Transverse colon (tissue), 4 donors: ENCODE results near the gene MAP3K14. TPM values are rescaled to one million over a fixed set of nuclear protein-coding genes. Genes with fewer than 3 reads are reported as not detected.

Experiments used
- DNase-seq: peaks from one replicate; pipeline ENCODE4 v3.0.0-alpha.2; 2019
- H3K27ac ChIP-seq, 4 donors: fragments of 200-600 bp; sonication (generic); 2 replicates each; pipeline ENCODE4 v1.5.1; 2016 to 2018; ENCODE audit warnings: inconsistent platforms in 4 of 4
- H3K27me3 ChIP-seq: fragments of 200-600 bp; sonication (generic); 2 replicates; pipeline ENCODE4 v1.5.1; 2017; ENCODE audit warnings: inconsistent platforms
- H3K36me3 ChIP-seq, 4 donors: fragments of 200-600 bp; sonication (generic); 2 replicates each; pipeline ENCODE4 v1.5.1; 2017 to 2019; ENCODE audit warnings: inconsistent platforms in 4 of 4
- H3K4me1 ChIP-seq, 4 donors: fragments of 200-600 bp; sonication (generic); 2 replicates each; pipeline ENCODE4 v1.5.1; 2017 to 2020; ENCODE audit warnings: inconsistent platforms in 4 of 4
- H3K4me3 ChIP-seq, 4 donors: fragments of 200-600 bp; sonication (generic); 1 replicate in 1 of 4; 2 replicates in 3 of 4; pipeline versions ENCODE4 v1.5.1 to v1.6.1; 2017 to 2019; ENCODE audit warnings: inconsistent platforms in 4 of 4
- H3K9me3 ChIP-seq, 2 donors: fragments of 200-600 bp; sonication (generic); 2 replicates each; pipeline ENCODE4 v1.5.1; 2017 to 2019; ENCODE audit warnings: inconsistent platforms in 2 of 2
- CTCF ChIP-seq, 5 experiments: fragments of 200-600 bp in 3 of 5; fragments of 450-650 bp in 2 of 5; sonication (generic) in 3 of 5; IDR thresholded peaks; 1 replicate in 2 of 5; 2 replicates in 3 of 5; pipeline ENCODE4 v1.5.1; 2016 to 2017; ENCODE audit warnings: antibody characterized with exemption in 5 of 5, inconsistent platforms in 3 of 5, mild to moderate bottlenecking in 2 of 5, moderate library complexity in 1 of 5
- POLR2A ChIP-seq: fragments of 450-650 bp; IDR thresholded peaks from one replicate; pipeline ENCODE4 v1.6.1; 2016; ENCODE audit warnings: antibody characterized with exemption, mild to moderate bottlenecking, moderate library complexity
- WGBS, 2 donors: methylation state at CpG; one replicate each; pipeline ENCODE4 v1.1.5; 2018; ENCODE audit warnings: low coverage in 1 of 2; 5-methylcytosine and 5-hydroxymethylcytosine counted together
- in situ Hi-C, 4 donors: fragments of 200-750 bp; cut with MboI; loops; one replicate each; pipeline versions ENCODE4 v1.15.0 to v1.15.1; 2017; ENCODE audit warnings: low sequenced_read_pairs in 3 of 4, low pct_ligation_motif_present in 1 of 4, low pct_unique_long_range_greater_than_20kb in 1 of 4
- intact Hi-C: fragments of 100-400 bp; cut with DNase I; formaldehyde crosslinking; loops from one replicate; pipeline ENCODE4 v1.15.1; 2023; ENCODE audit warnings: low total_unique reads
- total RNA-seq, 4 donors: library from RNA; depleted of rRNA; stranded (reverse); fragments of >200 nt; gene quantifications; one replicate each; pipeline ENCODE4 v1.1.0, GENCODE V29; 2016

Gene MAP3K14
- total RNA-seq, 4 donors from 2014 or later = 13.0 to 33.7 (median 18.7) TPM

GRCh38 chr17:45218895-45219661 is 97.7 kb downstream of the MAP3K14 start:
- TF ChIP-seq CTCF (IDR thresholded peaks at IDR 0.05) = peak; percentile 93 to 98 (median 95)
- TF ChIP-seq POLR2A = no peak
- H3K4me3 ChIP-seq = no peak overlapping the region
- no peaks in the 10 kb centered on the region for H3K36me3 ChIP-seq
- peaks cover 29% of the 10 kb centered on the region for H3K27me3 ChIP-seq
- H3K9me3 ChIP-seq = no peaks in the 10 kb centered on the region
- intact Hi-C loops (no loop called here), in situ Hi-C loops (loop anchor here in 3 of 4 donors (5.0 to 10.0 kb wide), 2 partner anchors 166 to 168 kb away; no protein-coding TSS in a partner anchor)
- DNase-seq = peak; percentile 90
- WGBS, 2 donors = 0 to 15% methylated on average over 1 to 12 of the region's 12 CpGs
- no peak overlapping the region for H3K27ac ChIP-seq
- H3K4me1 ChIP-seq = peaks cover 0 to 13% (median 6%) of the 10 kb centered on the region in 4 donors

Other genes starting within 250 kb of the MAP3K14 start
- gene PLCD3, start 184.5 kb downstream of the MAP3K14 start, total RNA-seq = 100 to 1,000 TPM; 157 to 369 (median 335) TPM
- 10 to 100 TPM; 24.9 to 96.1 (median 38.6) TPM for gene ACBD4, start 181.3 kb downstream of the MAP3K14 start, total RNA-seq
- gene HEXIM1, start 168.5 kb downstream of the MAP3K14 start, total RNA-seq = 10 to 100 TPM; 38.0 to 54.9 (median 42.6) TPM
- gene HEXIM2, start 155.1 kb downstream of the MAP3K14 start, total RNA-seq = 10 to 100 TPM in 1 of 4 donors, 1 to 10 TPM in 3; 1.2 to 10.8 (median 5.9) TPM
- 10 to 100 TPM in 2 of 4 donors, 1 to 10 TPM in 2; 1.2 to 17.5 (median 10.6) TPM for gene FMNL1, start 95.1 kb downstream of the MAP3K14 start, total RNA-seq
- under 1 TPM in 1 of 4 donors, not detected in 3; 0.48 TPM for gene SPATA32, start 54.9 kb downstream of the MAP3K14 start, total RNA-seq
- gene ARHGAP27, start 115.8 kb upstream of the MAP3K14 start, total RNA-seq = 100 to 1,000 TPM; 194 to 489 (median 294) TPM
- 100 to 1,000 TPM in 1 of 4 donors, 10 to 100 TPM in 3; 43.6 to 111 (median 47.6) TPM for gene PLEKHM1, start 173.7 kb upstream of the MAP3K14 start, total RNA-seq